NCI-H2029 treated with DMSO at 0.1 percent for 48 hours (cell line): ENCODE data around the gene FBXL3.
"Not testable (repeated sequence)": the region's sequence is repeated elsewhere in the genome, so short reads cannot be mapped to it uniquely, and the experiment has no call there.

ENCODE experiments used
- DNase-seq: peaks from one replicate; lab custom pipeline; 2025; lab: John Stamatoyannopoulos, UW

Gene FBXL3

GRCh38 chr13:76983676-76984075 lies 43.3 kb downstream of the FBXL3 start:
- no peak for DNase-seq

- no peak for DNase-seq
Measured at GRCh38 chr13:76982061-76982460, 44.9 kb downstream of the FBXL3 start.

- no peak for DNase-seq
Measured at GRCh38 chr13:76980075-76980718, 46.8 kb downstream of the FBXL3 start.

- no peak for DNase-seq
Measured at GRCh38 chr13:76976929-76977328, 50.0 kb downstream of the FBXL3 start.

- DNase-seq, result no peak
Measured at GRCh38 chr13:76976490-76976889, 50.5 kb downstream of the FBXL3 start.

GRCh38 chr13:76975863-76976262 lies 51.1 kb downstream of the FBXL3 start:
- DNase-seq, result no peak

GRCh38 chr13:76974618-76974975 lies 52.4 kb downstream of the FBXL3 start:
- DNase-seq, result no peak

- DNase-seq, result no peak
Measured at GRCh38 chr13:76973920-76974617, 52.9 kb downstream of the FBXL3 start.

GRCh38 chr13:76971851-76972829 lies 54.8 kb downstream of the FBXL3 start:
- DNase-seq, result no peak

- no peak for DNase-seq
Measured at GRCh38 chr13:76971215-76971614, 55.7 kb downstream of the FBXL3 start.

- no peak for DNase-seq
Measured at GRCh38 chr13:76969488-76970365, 57.2 kb downstream of the FBXL3 start.

- no peak for DNase-seq
Measured at GRCh38 chr13:76968041-76968440, 58.9 kb downstream of the FBXL3 start.

- DNase-seq, result no peak
Measured at GRCh38 chr13:76967031-76967430, 59.9 kb downstream of the FBXL3 start.

GRCh38 chr13:76965759-76966421 lies 61.1 kb downstream of the FBXL3 start:
- no peak for DNase-seq

GRCh38 chr13:76959734-76960133 lies 67.2 kb downstream of the FBXL3 start:
- not testable (repeated sequence) for DNase-seq

GRCh38 chr13:76958841-76959432 lies 68.0 kb downstream of the FBXL3 start:
- DNase-seq, result no peak

- no peak for DNase-seq
Measured at GRCh38 chr13:76955661-76956060, 71.3 kb downstream of the FBXL3 start.
